KMS-11 (cell line): ENCODE data around the gene DUSP3.

Experiments
- H2AFZ ChIP-seq: fragments of 200-600 bp; sonication (generic); 2 replicates; pipeline ENCODE4 v1.6.1; 2016; ENCODE audit warnings: antibody characterized with exemption, mixed run types, low read depth
- H3K27ac ChIP-seq: fragments of 200-600 bp; sonication (generic); 2 replicates; pipeline ENCODE4 v1.6.1; 2016; ENCODE audit warnings: mild to moderate bottlenecking, mixed run types
- H3K27me3 ChIP-seq: fragments of 200-600 bp; sonication (generic); 2 replicates; pipeline ENCODE4 v1.6.1; 2017; ENCODE audit warnings: mild to moderate bottlenecking, low read depth, mixed run types, moderate library complexity; ENCODE audit not compliant: insufficient read depth
- H3K36me3 ChIP-seq: fragments of 200-600 bp; sonication (generic); 2 replicates; pipeline ENCODE4 v1.6.1; 2017; ENCODE audit warnings: mild to moderate bottlenecking, mixed run types; ENCODE audit not compliant: insufficient read depth
- H3K4me1 ChIP-seq: fragments of 200-600 bp; sonication (generic); 2 replicates; pipeline ENCODE4 v1.6.1; 2016; ENCODE audit warnings: mild to moderate bottlenecking, low read depth, mixed run types; ENCODE audit not compliant: poor library complexity, severe bottlenecking
- H3K4me2 ChIP-seq: fragments of 200-600 bp; sonication (generic); 2 replicates; pipeline ENCODE4 v1.7.0; 2016; ENCODE audit warnings: mild to moderate bottlenecking, mixed run types
- H3K4me3 ChIP-seq: fragments of 200-600 bp; sonication (generic); IDR thresholded peaks from 2 replicates; pipeline ENCODE4 v1.6.1; 2017; ENCODE audit warnings: low read depth, low read length, mixed read lengths; ENCODE audit not compliant: insufficient read depth
- H3K79me2 ChIP-seq: fragments of 200-600 bp; sonication (generic); 2 replicates; pipeline ENCODE4 v1.6.1; 2016; ENCODE audit warnings: low read depth, mixed run types; ENCODE audit not compliant: insufficient read depth
- H3K9ac ChIP-seq: fragments of 200-600 bp; sonication (generic); 2 replicates; pipeline ENCODE4 v1.6.1; 2016; ENCODE audit warnings: mild to moderate bottlenecking, mixed run types
- H4K20me1 ChIP-seq: fragments of 200-600 bp; sonication (generic); 2 replicates; pipeline ENCODE4 v1.6.1; 2016; ENCODE audit warnings: mild to moderate bottlenecking, mixed run types; ENCODE audit not compliant: insufficient read depth
- TF ChIP-seq, protein P1 (sequence below): fragments of 200-600 bp; sonication (generic); conservative IDR thresholded peaks from 2 replicates; pipeline ENCODE4 v1.6.1; 2017; ENCODE audit warnings: low read depth, mild to moderate bottlenecking, antibody characterized with exemption, low read length, moderate library complexity, mixed read lengths

The DUSP3 gene

DNA sequence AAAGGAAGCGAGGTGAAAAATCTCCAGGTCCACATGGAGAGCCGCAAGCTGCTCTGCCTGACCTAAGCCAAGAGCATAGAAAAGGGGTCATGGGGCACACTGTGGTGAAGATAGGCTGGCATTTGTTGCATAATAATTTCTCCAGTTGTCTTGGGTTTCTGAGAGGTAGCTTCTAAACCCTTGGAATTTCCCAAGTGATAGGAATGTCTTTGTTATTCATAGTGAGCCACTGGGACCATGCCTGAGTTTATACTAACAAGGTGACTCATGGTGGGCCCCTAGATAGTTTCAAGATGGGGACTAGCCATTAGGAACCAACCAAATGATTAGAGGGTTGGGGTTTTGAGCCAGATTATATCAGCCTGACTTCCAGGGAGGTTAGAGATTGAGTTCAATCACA lies 45.8 kb downstream of the DUSP3 start:
- Histone ChIP-seq H3K4me1 (no peaks in the 10 kb centered on the region), H3K27ac (no peak overlapping the region), H3K36me3 (no peaks in the 10 kb centered on the region), H3K9ac (no peak overlapping the region), H2AFZ (no peak overlapping the region), H3K4me2 (no peak overlapping the region), H3K27me3 (no peaks in the 10 kb centered on the region), H3K79me2 (no peaks in the 10 kb centered on the region), H3K4me3 (no peak overlapping the region), H4K20me1 (no peaks in the 10 kb centered on the region)
- TF ChIP-seq, protein P1, sequence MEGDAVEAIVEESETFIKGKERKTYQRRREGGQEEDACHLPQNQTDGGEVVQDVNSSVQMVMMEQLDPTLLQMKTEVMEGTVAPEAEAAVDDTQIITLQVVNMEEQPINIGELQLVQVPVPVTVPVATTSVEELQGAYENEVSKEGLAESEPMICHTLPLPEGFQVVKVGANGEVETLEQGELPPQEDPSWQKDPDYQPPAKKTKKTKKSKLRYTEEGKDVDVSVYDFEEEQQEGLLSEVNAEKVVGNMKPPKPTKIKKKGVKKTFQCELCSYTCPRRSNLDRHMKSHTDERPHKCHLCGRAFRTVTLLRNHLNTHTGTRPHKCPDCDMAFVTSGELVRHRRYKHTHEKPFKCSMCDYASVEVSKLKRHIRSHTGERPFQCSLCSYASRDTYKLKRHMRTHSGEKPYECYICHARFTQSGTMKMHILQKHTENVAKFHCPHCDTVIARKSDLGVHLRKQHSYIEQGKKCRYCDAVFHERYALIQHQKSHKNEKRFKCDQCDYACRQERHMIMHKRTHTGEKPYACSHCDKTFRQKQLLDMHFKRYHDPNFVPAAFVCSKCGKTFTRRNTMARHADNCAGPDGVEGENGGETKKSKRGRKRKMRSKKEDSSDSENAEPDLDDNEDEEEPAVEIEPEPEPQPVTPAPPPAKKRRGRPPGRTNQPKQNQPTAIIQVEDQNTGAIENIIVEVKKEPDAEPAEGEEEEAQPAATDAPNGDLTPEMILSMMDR: no peak

DNA sequence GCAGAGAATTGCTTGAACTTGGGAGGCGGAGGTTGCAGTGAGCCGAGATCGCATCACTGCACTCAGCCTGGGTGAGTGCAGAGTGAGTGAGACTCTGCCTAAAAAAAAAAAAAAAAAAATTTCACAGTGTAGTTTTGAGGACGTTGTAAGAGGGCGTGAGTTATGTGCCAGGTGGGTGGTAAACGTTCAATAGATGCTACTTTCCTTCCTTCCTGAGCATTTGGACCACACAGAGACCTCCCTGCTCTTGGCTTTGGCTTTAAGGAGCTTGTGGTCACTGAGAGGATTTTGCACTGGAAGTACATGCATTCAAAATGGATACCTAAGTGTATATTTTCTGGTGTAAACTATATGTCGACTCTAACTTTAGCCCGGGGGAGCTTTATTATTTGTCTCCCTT lies 50.7 kb downstream of the DUSP3 start:
- H3K4me2 ChIP-seq: no peak overlapping the region
- no peak overlapping the region for H3K4me3 ChIP-seq
- H3K79me2 ChIP-seq: no peaks in the 10 kb centered on the region
- H3K4me1 ChIP-seq: no peaks in the 10 kb centered on the region
- no peaks in the 10 kb centered on the region for H3K36me3 ChIP-seq
- H4K20me1 ChIP-seq: no peaks in the 10 kb centered on the region
- TF ChIP-seq, protein P1: no peak
- no peak overlapping the region for H2AFZ ChIP-seq
- H3K27me3 ChIP-seq: no peaks in the 10 kb centered on the region
- no peak overlapping the region for H3K27ac ChIP-seq
- H3K9ac ChIP-seq: no peak overlapping the region

DNA sequence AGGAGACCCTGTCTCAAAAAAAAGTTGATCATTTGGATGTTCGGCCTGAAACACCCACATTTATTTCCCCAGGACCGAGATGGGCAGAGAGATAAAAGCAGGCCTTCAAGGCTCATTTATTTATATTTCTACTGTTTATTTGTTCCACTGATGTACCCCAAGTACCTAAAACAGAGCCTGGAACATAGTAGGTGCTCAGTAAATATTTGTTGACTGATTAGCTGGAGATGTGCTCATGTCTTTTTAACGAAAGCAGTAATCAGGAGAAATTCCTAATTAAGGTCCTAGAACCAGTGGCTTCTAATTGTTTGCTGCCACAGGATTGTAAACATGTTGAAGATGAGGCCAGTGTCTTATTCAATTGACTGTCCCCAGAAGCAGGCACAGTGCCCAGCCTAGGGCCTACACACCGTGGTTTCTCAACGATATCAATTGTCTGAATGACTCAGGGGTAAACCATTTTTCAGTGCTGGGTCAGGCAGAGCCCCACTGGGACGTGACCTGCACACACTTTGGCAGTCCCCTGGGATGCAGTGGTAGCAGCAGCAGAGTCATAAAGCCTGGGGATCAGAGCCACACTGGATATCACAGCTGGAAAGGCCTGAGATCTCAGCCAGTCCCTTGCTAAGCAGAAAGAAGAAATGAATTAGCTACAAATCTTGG lies 54.9 kb downstream of the DUSP3 start:
- Histone ChIP-seq H3K4me2 (no peak overlapping the region), H2AFZ (no peak overlapping the region), H3K27me3 (peaks cover 15% of the 10 kb centered on the region; the same call in 1 of the 2 replicates), H3K79me2 (no peaks in the 10 kb centered on the region), H3K9ac (no peak overlapping the region), H3K27ac (no peak overlapping the region), H3K4me1 (peaks cover 18% of the 10 kb centered on the region), H4K20me1 (no peaks in the 10 kb centered on the region), H3K4me3 (no peak overlapping the region), H3K36me3 (no peaks in the 10 kb centered on the region)
- TF ChIP-seq, protein P1: no peak

DNA sequence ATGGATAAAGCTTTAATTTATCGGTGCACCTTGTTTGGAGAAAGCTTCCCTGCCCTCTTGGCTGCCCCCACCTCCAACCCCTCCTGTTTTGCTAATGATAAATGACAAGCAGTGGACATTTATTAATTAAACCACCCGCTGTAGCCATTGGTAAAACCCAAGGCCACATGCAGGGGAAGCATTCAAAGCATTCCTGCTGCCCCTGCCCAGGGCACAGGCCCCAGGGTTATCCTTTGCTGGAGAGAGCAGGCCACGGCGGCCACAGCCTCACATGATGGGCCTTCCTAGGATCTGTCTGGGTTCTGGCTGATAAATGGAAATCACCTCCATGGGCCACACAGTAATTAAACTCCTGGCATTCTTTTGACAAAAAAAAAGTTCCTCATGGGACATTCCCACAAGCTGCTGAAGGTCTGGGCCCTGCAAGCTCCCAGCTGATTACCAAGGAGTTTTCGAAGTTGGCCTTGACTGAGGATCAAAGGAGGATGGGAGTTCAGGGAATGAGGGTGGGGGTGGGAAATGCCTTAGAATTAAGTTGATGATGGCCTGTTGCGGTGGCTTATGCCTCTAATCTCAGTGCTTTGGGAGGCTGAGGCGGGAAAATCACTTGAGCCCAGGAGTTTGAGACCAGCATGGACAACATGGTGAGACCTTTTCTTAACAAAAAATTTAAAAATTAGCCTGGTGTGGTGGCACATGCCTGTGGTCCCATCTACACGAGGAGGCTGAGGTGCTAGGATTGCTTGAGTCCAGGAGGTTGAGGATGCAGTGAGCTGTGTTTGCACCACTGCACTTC lies 55.7 kb downstream of the DUSP3 start:
- Histone ChIP-seq H3K4me1 (peaks cover 18% of the 10 kb centered on the region), H3K36me3 (no peaks in the 10 kb centered on the region), H3K79me2 (no peaks in the 10 kb centered on the region), H3K4me2 (no peak overlapping the region), H2AFZ (no peak overlapping the region), H3K9ac (no peak overlapping the region), H3K4me3 (no peak overlapping the region), H3K27me3 (peaks cover 22% of the 10 kb centered on the region; the same call in 1 of the 2 replicates), H3K27ac (no peak overlapping the region), H4K20me1 (no peaks in the 10 kb centered on the region)
- TF ChIP-seq, protein P1: no peak
